Heart right ventricle (tissue), 16 donors: Measurements from ENCODE around the gene EVC. TPM values are rescaled to one million over a fixed set of nuclear protein-coding genes. Genes with fewer than 3 reads are reported as not detected.

ENCODE experiments used
- ATAC-seq, 8 donors: fragments of 200-7000 bp; cut with Tn5 transposase; one replicate each; pipeline ENCODE4 v1.9.1; 2020; ENCODE audit warnings: mild to moderate bottlenecking in 8 of 8, moderate library complexity in 8 of 8, moderate number of reproducible peaks in 1 of 8
- DNase-seq, 2 donors: peaks; one replicate each; pipeline ENCODE4 v3.0.0-alpha.2; 2020
- H3K27ac ChIP-seq, 10 donors: fragments of 200-600 bp; sonication (generic) in 2 of 10; one replicate each; pipeline versions ENCODE4 v1.5.0 to v1.8.0; 2020 to 2022; ENCODE audit warnings: mild to moderate bottlenecking in 3 of 10
- H3K27me3 ChIP-seq, 7 donors: fragments of 200-600 bp; one replicate each; pipeline ENCODE4 v1.8.0; 2021 to 2022; ENCODE audit warnings: mild to moderate bottlenecking in 2 of 7
- H3K36me3 ChIP-seq, 9 donors: fragments of 200-600 bp; sonication (generic) in 1 of 9; one replicate each; pipeline versions ENCODE4 v1.5.0 to v1.8.0; 2020 to 2022; ENCODE audit warnings: mild to moderate bottlenecking in 2 of 9
- H3K4me1 ChIP-seq, 9 donors: fragments of 200-600 bp; sonication (generic) in 1 of 9; one replicate each; pipeline versions ENCODE4 v1.5.0 to v1.8.0; 2020 to 2022; ENCODE audit warnings: mild to moderate bottlenecking in 4 of 9
- H3K4me3 ChIP-seq, 10 donors: fragments of 200-600 bp; sonication (generic) in 2 of 10; one replicate each; pipeline versions ENCODE4 v1.5.0 to v1.8.0; 2020 to 2022; ENCODE audit warnings: mild to moderate bottlenecking in 7 of 10, moderate library complexity in 2 of 10
- H3K9me3 ChIP-seq, 11 donors: fragments of 200-600 bp in 10 of 11; sonication (generic) in 2 of 11; one replicate each; pipeline versions ENCODE4 v1.5.0 to v1.8.0; 2013 to 2022; ENCODE audit warnings: mild to moderate bottlenecking in 2 of 11, control low read depth in 1 of 11, moderate library complexity in 1 of 11
- CTCF ChIP-seq, 9 donors: fragments of 200-600 bp; sonication (generic) in 2 of 9; IDR thresholded peaks; one replicate each; pipeline versions ENCODE4 v1.5.0 to v1.8.0; 2021 to 2022; ENCODE audit warnings: antibody characterized with exemption in 9 of 9, mild to moderate bottlenecking in 5 of 9, moderate library complexity in 1 of 9
- WGBS, 2 donors: extraction: QIAGEN DNeasy Blood & Tissue Kit; methylation state at CpG; one replicate each; pipeline ENCODE4 v1.1.7; 2013; ENCODE audit warnings: inconsistent platforms in 1 of 2; 5-methylcytosine and 5-hydroxymethylcytosine counted together
- intact Hi-C, 10 donors: fragments of 100-400 bp; cut with DNase I; formaldehyde crosslinking; loops; one replicate each; pipeline versions ENCODE4 v1.11.1 to v1.14.2; 2022
- polyA plus RNA-seq, 2 donors: library from polyadenylated mRNA; stranded (reverse); fragments of 200-250 nt; gene quantifications; one replicate each; pipeline ENCODE4 v1.2.3, GENCODE V29; 2013
- total RNA-seq, 10 donors: library from RNA; stranded (reverse); fragmentation: NEBNext Ultra II Directional in 3 of 10; extraction: Animal tissue kit (Norgen Biotek cat#: 25700) in 3 of 10; gene quantifications; one replicate each; pipeline versions ENCODE4 v1.2.1 to v1.2.4, GENCODE V29; 2021 to 2023
- donor health status: Arrhythmogenic right ventricular cardiomyopathy.
- donor health status: ischemic (EF 13 %, LVEDD 7.1; RV severe dilation, severe dysfunction).
- donor health status: healthy with polysubstance abuse.
- donor health status: DM: no; HTN: yes; CAD: no.
- donor health status: DM: no; HTN: no; CAD: no.
- donor health status: ischemic (EF 25% LVEDD 6.9; RV normal size, moderate dysfunction).
- donor health status: ischemic (EF 25% LVEDD 5.7; RV mildly dilated, moderate dysfunction).
- donor health status: healthy.
- donor health status: DM: yes; HTN: yes; CAD: no.
- donor health status: Ischemic cardiomyopathy.
- donor health status: ischemic (EF 35%, LVEDD 5.7; RV mildly dilated, moderate dysfunction).
- donor health status: nonischemic (EF 11% LVEDD 7.7; RV severe dilation, severe dysfunction).
- donor health status: DM: yes; HTN: yes; CAD: no.
- donor health status: PGD.
- donor health status: ischemic (EF 29% LVEDD 5.4; RV normal size, mild dysfunction).
- donor health status: nonischemic (EF 23%, LVEDD 6.1; RV moderate dilation, normal function).

Gene EVC
- total and polyA plus RNA-seq, 12 donors = 0.97 to 7.5 (median 4.8) TPM

DNA sequence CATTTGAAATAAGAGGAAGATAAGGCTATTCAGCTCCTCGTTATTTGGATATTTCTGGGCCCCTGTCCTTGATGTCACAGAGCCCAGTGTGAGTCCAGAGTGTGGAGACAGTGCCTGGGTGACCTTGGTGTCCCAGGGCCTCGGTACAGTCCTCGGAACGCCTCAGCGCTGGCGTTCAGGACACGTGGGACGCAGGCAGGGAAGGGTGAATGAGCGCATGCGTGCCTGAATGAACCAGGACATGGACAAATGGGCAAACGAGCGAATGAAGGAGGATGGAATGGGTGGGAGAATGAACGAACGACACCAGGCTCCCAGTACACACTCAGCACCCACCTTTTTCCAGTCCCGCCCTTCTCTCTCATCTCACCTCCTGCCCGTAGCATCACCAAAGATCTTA is 44.2 kb downstream of the EVC start:
- Histone ChIP-seq H3K27me3 (no peaks in the 10 kb centered on the region), H3K36me3 (peaks cover 0 to 69% (median 13%) of the 10 kb centered on the region in 9 donors), H3K4me1 (peaks cover 0 to 7% (median 0%) of the 10 kb centered on the region in 9 donors), H3K4me3 (no peak overlapping the region), H3K9me3 (peaks cover 0 to 7% (median 0%) of the 10 kb centered on the region in 11 donors), H3K27ac (no peak overlapping the region)
- 95 to 96% methylated on average over 16 of the region's 16 CpGs for WGBS, 2 donors
- no peak for TF ChIP-seq CTCF (IDR thresholded peaks at IDR 0.05)
- intact Hi-C loops = no loop called here
- no peak for DNase-seq
- no peak for ATAC-seq

DNA sequence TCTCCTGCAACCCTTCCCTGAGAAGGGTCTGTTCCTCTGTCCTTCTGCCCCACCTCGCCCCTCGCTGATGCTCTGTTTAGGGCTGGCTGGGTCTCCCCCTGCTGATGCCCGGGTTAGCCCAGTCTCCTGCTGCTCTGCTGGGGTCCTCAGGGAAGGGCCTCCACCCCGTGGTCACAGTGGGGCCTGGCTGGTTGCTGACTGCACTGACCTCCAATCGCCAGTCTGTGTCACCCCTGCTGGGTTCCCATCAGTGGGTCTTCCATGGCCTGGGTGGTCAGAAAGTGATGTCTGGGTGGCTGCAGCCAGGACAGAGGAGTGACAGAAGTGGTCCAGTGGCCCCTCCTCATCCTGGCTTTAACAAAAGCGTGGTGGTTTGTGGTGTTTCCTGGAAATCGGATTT is 44.7 kb downstream of the EVC start:
- DNase-seq = no peak
- no peak for ATAC-seq
- H3K9me3 ChIP-seq = peaks cover 0 to 7% (median 0%) of the 10 kb centered on the region in 11 donors
- intact Hi-C loops = no loop called here
- no peak for TF ChIP-seq CTCF (IDR thresholded peaks at IDR 0.05)
- H3K27ac ChIP-seq = no peak overlapping the region
- H3K36me3 ChIP-seq = peaks cover 0 to 66% (median 13%) of the 10 kb centered on the region in 9 donors
- H3K27me3 ChIP-seq = no peaks in the 10 kb centered on the region
- peaks cover 0 to 7% (median 0%) of the 10 kb centered on the region in 9 donors for H3K4me1 ChIP-seq
- 71 to 74% methylated on average over 7 of the region's 7 CpGs for WGBS, 2 donors
- no peak overlapping the region for H3K4me3 ChIP-seq

- WGBS, 2 donors = 94 to 95% methylated on average over 9 of the region's 9 CpGs
- Histone ChIP-seq H3K27me3 (no peaks in the 10 kb centered on the region), H3K36me3 (peaks cover 0 to 66% (median 13%) of the 10 kb centered on the region in 9 donors), H3K9me3 (peaks cover 0 to 7% (median 0%) of the 10 kb centered on the region in 11 donors), H3K4me3 (no peak overlapping the region), H3K27ac (no peak overlapping the region), H3K4me1 (peaks cover 0 to 7% (median 0%) of the 10 kb centered on the region in 9 donors)
- intact Hi-C loops = no loop called here
- ATAC-seq (no peak), DNase-seq (no peak)
- TF ChIP-seq CTCF (IDR thresholded peaks at IDR 0.05) = no peak
Measured at GRCh38 chr4:5756271-5756670, 45.3 kb downstream of the EVC start.

DNA sequence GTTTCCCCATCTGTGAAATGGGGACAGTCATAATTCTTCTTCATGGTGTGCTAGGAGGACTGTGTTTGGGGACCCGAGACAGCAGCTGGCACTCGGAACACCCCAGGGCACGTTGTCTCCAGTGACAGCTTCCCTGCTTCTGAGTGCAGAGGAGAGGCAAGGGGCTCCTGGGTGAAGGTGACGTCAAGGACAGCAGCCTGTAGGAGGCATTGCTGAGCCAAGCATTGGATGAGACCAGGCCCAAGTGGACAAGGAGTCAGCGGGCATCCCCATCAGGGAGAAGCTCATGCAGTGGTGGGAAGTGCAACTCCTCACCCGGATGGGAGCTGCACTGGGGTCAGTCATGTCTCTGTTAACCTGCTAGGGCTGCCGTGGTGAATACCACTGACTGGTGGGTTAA is 46.1 kb downstream of the EVC start:
- Histone ChIP-seq H3K4me1 (peaks cover 0 to 7% (median 0%) of the 10 kb centered on the region in 9 donors), H3K9me3 (peaks cover 0 to 9% (median 0%) of the 10 kb centered on the region in 11 donors), H3K27me3 (no peaks in the 10 kb centered on the region), H3K36me3 (peaks cover 0 to 66% (median 13%) of the 10 kb centered on the region in 9 donors), H3K27ac (no peak overlapping the region), H3K4me3 (no peak overlapping the region)
- no peak for ATAC-seq
- intact Hi-C loops = no loop called here
- no peak for DNase-seq
- no peak for TF ChIP-seq CTCF (IDR thresholded peaks at IDR 0.05)
- 93 to 96% methylated on average over 7 of the region's 7 CpGs for WGBS, 2 donors
